Measurements from ENCODE around the gene UBE2L3. TPM values are rescaled to one million over a fixed set of nuclear protein-coding genes. Genes with fewer than 3 reads are reported as not detected.
"Not testable (repeated sequence)": the region's sequence is repeated elsewhere in the genome, so short reads cannot be mapped to it uniquely, and the experiment has no call there.

The UBE2L3 gene
- total RNA-seq, 1 donor from 2014 or later: 27.3 TPM

DNA sequence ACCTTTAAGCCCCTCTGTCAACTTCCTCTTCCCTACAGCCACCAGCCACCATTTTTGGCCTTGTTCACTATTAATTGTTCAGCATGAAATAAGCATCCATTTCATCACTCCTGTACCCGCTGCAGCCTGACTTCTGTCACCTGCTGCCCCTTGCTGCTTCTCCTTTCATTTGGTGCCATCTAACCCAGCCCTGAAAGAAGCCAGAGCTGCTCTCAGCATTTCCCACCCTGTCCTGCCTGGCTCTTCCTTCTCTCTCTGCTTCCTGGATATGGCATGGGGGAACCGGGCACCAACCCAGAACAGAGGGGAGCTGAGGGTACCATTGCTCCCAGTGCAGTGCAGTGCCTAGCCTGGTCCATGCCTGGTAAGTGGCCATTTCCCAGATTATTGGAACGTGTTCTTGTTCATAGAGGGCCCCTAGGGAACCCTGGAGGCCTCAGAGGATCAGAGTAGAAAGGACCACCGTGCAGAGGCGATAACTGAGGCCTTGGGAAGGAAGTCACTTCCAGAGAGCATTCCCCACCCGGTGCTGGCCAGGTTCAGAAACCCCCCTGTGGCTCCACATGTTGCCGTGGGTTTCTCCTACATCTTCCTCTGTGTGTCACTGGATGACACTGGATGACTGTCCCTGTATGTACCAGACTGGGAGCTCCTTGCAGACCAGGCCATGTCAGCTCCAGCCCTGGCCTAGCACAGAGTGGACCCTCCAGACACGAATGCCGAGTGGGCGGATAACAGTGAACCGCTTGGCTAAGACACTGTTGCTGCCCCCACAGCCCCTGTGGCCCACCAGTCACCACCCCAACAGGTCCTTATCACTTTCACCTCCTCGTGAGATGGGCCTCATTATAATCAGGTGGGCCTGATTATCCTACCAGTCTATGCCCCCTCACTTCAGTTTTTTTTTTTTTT is 57.6 kb downstream of the UBE2L3 start:
- DNase-seq (ENCODE audit: low spot score in 2 of 2) (no peak), FAIRE-seq (no peak)

DNA sequence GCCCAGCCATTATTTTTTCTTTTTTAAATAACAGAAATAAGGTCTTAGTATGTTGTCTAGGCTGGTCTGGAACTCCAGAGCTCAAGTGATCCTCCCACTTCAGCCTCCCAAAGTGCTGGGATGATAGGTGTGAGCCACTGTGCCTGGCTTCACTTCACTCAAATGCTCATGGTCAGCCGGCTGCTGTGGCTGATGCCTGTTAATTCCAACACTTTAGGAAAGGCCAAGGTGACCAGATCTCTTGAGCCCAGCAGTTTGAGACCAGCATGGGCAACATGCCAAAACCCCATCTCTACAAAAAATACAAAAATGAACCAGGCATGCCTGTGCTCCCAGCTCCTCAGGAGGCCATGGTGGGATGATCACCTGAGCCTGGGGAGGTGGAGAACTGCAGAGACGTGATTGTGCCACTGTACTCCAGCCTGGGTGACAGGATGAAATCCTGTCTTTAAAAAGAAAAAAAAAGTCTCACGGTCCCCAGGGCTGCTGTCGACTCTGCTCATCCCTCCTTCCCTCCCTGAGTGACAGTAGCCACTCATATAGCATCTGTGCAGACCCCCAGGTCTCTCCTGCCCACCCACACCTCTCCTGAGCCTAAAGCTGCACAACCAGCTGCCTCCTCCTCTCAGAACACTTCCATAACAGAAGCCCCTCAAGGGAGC is 58.7 kb downstream of the UBE2L3 start:
- FAIRE-seq (no peak), DNase-seq (ENCODE audit: low spot score in 2 of 2) (no peak)

DNA sequence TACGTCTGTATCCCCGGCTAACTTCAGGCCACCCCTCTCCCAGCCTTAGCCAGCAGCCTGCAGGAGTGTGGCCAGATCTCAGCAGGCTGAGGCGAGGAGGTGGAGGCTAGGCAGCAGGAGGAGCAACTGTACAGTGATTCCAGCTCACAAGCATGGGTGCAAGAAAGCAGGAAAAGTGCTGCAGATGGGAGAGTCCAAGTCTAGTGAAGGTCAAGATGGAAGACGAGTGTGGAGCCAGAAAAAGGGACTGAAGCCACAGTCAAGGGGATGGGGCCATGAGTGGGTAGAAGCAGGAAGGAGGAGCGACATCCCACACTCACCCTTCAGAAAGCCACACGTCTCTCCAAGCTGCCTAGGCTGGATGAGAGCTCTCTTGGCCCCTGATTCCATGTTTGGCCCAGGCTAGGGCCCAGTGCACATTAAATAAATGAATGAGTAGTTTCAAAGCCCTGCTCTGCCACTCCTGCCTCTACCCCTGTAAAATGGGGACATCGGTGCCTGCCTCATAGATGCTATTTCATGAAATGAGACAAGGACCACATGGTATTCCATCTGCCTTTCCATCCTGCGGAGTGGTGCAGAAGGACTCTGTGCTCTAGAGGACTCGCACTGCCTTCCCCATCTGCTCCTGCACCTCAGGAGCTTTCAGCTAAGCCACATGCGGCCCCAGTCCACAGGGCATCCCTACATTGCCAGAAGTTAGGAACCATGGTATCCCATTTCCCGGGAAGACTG is 59.4 kb downstream of the UBE2L3 start:
- no peak for FAIRE-seq
- DNase-seq (ENCODE audit: low spot score in 2 of 2): no peak

DNA sequence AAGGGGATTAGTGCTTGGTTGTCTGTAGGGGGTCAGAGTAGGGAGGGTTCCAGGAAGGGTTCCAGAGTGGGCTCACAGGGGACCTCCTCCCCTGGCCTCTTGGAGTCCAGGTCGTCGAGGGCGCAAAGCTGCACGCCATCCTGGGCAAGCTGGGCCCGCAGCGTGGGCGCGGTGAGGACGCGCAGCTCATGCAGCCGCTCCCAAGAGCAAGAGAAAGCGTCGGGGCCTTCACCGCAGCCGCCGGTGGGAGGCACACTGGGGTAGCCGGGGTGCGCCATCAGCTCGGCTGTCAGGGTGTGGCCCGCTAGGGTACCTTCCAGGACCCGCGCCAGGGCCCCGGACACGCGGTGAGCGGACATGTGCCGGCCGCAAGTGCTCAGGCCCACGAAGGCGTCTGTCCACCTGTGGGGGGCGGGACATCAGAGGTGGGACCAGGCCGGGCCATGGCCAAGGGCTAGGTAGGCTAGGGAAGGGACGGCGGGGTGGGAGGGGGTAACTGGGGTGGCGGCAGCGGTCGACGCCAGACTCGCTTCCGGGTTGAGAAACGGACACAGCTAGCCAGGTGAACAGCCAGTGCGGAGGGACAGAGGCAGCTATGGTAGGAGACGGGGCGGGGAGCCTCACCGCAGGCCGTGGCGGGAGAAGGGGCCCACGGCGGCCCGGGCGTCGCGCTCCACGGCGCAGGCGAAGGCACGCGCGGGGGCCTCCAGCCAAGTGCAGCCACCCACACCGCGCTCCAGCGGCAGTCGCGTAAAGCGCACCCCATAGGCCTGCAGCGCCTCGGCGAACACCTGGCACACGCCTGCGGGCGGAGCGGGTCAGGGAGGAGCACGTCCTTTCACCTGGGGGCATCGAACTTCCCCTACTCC is 61.1 kb downstream of the UBE2L3 start:
- DNase-seq (ENCODE audit: low spot score in 2 of 2) (no peak), FAIRE-seq (no peak)

DNA sequence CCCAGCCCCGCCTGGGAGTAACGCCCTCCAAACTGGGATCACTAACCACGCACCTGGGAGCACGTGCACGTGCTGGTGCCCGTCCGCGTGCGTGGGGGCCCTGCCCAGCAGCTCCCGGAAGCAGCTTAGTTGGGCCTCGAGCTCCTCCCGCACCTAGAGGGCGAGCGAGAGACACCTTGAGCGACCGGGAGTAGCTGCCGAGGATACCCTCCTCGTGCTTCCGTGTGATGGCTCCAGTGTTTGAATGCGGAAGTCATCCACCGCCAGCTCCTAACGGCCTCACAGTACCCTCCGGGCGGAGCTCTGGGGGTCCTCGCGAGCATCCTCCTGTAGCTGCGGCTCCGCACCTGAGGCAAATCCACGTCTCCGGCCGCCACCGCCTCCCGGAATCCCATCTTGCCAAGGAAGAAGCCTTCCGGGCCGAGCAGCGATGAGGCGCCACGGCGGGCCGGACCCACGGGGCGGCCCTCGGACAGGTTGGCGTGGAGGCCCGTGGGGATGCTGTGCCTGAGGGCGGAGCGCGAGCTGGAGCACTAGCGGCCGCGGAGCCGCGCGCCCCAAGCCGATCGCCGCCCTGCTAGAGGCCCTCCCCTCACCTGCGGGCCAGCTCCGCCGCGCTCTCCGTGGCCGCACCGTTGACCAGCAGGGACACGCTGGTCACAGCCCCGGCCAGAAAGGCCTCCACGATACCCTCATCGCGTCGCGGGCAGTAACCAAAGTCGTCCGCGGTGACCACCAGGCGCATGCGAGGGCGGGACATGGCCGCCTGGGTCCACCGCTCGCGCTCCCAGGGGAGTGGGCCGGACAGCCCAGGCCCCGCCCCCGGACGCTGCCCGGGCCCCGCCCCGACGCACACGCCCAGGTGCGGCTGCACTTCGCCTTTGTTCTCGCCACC is 62.0 kb downstream of the UBE2L3 start, which contains the start of gene YDJC:
YDJC (minus strand) TSS at position 768 of the 895 bp plus-strand sequence; CDS start at position 760, 8 bp downstream.
- DNase-seq (ENCODE audit: low spot score in 2 of 2): peak; percentile 90 to 95
- FAIRE-seq: no peak

DNA sequence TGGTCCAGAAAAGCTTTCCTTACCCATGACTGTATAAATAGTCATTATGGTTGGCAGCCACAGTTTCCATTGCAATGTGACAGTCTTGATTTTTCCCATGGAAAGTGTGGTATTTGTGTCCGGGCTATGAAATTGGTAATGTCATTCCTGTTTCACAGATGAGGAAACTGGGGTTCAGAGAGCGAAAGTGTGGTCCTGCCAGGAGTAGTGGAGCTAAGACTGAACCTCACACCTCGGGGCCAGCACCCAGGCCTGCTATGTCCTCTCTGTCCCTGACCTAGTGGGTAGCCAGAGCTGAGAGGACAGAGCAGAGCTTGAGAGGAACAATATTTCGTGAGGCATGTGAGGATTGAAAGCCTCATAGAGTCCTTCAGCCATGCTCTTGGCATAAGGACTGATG is 63.5 kb downstream of the UBE2L3 start:
- no peak for FAIRE-seq

DNA sequence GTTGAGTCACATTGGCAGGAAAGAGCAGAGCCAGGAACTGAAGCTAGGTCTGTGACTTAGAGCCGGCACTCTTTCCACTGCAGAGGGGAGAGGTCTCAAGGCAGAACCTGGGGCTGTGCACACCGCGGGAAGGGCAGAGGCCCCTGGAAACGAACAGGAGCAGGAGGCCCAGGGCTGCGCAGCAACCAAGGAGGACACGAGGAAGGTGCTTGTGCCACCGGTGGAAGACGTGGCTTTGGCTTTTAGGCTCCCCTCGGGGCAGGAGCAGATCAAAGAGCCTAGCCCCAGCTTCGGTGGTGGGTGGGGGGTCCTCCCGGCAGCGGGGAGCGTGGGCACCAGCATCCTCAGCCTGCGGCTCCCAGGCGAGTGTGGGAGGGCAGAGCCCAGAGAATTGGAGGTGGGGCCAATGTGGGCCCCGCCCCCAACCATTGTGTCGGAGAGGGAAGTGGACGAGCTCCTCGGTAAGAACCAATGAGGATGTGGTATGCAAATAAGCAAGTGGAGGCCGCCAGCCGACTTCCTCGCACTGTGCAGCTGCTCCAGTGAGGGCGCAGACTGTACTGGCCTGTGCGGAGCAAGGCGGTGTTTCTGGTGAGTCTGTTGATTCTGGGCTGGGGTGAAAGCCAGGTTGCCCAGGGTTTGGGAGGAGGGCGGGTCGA is 64.9 kb downstream of the UBE2L3 start, which contains the start of gene CCDC116:
CCDC116 (plus strand) TSS at position 524 of the 659 bp plus-strand sequence. CDS start 422 bp downstream, outside the sequence.
- FAIRE-seq (no peak), DNase-seq (ENCODE audit: low spot score in 2 of 2) (peak in 1 of 2 donors; percentile 17)

More for the DNA sequence above, 63.5 kb downstream of the UBE2L3 start:
- no peak for DNase-seq (ENCODE audit: low spot score in 2 of 2)

DNA sequence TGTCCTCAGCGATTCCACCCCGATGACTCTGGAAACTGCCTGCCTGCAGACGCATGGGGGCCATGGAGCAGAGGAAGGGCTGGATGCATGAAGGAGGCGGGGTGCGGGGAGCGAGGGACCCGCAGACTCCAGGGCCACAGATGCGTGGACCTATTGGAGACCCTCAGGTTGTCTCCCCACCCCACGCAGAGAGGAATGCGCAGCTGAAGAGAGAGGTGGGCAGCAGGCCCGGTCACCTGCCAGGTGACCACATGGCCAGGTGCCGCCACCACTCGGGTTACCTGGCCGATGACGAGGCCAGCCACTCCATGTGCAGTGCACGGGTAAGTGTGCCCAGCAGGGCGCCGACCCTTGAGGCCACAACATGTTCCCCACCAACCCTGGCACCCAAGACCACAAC is 65.4 kb downstream of the UBE2L3 start:
- FAIRE-seq (no peak), DNase-seq (ENCODE audit: low spot score in 2 of 2) (peak in 1 of 2 donors; percentile 5)

DNA sequence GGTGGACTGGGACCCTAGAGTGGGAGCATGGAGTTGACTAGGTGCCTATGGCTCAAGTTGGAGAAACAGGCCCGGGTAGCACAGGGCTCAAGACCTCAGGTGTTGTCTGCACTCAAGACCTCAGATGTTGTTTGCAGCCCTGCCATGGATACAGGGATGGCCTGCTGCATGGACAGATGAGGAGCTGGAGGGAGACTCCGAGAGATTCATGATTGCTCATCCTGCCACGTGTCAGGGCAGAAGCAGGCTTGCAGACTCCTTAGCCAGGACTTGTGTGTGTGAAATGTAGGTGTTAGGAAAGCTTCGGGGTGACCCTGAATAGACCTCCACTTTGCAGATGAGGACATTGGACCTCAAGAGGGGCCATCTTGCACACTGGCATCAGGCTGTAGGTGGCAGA is 66.0 kb downstream of the UBE2L3 start:
- FAIRE-seq: no peak

DNA sequence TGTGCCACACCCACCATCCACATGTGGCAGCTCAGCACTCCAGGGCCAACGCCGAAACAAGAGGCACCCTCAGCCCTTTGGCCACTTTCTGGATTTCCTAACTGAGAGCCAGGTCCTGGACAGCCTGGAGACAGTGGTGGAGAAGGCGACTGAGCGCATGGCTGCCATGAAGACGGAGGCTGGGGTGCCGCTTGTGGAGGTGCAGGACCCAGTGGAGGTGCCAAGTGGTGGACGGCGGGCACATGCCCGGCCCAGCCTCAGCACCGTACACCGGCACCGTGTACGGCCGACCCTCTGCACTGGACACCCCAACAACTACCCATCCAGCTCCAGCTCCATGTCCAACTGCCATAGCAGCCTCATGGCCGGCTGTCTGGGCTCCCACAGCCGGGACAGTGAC is 66.6 kb downstream of the UBE2L3 start:
- no peak for FAIRE-seq

More for the DNA sequence above, 66.0 kb downstream of the UBE2L3 start:
- peak in 1 of 2 donors; percentile 8 for DNase-seq (ENCODE audit: low spot score in 2 of 2)

DNA sequence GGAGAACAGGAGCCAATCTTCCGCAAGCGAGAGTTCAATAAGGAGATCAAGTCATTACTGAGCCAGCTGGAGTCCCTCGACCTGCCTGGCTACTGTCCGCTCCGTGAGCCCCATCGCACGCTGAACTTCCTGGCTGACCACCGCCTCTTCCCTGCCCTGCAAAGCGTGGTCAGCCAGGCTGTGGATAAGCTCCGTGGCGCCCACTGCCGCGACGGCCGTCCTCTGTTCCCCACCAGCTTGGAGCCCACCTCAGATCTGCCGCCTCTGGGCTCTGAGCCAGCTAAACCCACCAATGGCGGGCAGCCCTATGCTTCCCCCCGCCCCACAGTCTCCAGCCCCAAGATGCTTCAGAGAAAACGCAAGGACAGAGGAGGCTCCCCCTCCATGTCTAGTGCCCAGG is 67.3 kb downstream of the UBE2L3 start:
- DNase-seq (ENCODE audit: low spot score in 2 of 2) (no peak), FAIRE-seq (no peak)

More for the DNA sequence above, 66.6 kb downstream of the UBE2L3 start:
- peak in 1 of 2 donors; percentile 10 for DNase-seq (ENCODE audit: low spot score in 2 of 2)

DNA sequence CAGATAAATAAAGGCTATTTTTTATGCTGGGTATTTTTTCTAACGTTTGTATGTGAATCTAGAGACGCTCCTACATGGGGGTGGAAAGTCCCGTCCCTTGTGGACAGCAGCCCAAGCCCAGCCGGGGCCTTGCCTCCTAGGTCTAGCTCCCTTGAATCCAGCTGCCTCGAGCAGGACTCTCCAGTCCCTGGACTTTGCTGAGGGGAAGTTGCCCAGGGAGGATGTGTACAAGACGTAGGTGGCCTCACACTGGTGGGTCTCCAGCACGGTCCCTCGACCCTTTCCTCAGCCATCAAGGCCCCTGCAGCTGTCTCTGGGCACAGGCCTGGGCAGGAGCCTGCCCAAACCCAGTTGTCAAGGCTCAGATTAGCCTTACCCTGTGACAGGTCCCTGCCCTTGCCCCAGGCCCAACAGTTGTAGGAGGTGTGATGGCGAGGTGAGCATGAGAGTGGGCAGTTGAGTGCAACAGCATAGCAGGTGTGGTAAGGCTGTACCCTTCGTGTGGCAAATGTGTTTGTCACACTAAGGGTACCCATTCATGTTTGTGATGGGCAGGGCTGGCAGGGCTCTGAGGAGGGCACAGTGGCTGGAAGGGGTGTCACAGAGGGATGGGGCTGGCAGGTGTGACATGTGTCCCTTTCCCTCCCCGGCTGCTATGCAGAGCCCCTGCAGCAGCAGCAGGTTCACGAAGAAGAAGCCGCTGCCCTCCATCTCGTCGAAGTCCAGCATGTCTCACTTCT is 68.4 kb downstream of the UBE2L3 start:
- peak in 1 of 2 donors; percentile 11 for DNase-seq (ENCODE audit: low spot score in 2 of 2)
- FAIRE-seq: no peak

DNA sequence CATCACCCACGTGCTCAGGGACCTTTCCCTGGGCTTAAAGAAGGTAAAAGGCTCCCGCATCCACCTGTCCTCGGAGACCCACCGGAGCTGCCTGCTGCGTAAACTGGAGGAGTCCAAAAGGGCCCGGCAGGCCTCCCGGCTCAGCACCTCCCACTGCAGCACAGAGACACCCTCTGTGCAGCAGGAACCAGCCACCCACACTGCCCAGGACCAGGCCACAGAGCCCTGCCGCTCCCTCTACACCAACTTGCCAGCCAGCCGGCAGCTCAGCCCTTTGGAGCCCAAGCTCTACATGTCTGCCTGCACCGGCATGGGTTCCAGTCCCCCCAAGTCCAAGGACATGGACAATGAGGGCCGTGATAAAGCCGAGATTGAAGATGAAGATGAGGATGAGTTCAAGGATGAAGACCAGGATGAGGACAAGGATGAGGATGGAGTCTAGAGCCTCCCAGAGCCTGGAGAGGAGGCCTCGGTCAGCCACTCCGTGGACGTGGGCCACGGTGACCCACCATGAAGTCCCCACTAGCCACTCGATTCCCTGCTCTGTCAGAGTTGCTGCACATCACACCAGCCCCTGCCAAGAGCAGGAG is 69.2 kb downstream of the UBE2L3 start:
- no peak for FAIRE-seq

DNA sequence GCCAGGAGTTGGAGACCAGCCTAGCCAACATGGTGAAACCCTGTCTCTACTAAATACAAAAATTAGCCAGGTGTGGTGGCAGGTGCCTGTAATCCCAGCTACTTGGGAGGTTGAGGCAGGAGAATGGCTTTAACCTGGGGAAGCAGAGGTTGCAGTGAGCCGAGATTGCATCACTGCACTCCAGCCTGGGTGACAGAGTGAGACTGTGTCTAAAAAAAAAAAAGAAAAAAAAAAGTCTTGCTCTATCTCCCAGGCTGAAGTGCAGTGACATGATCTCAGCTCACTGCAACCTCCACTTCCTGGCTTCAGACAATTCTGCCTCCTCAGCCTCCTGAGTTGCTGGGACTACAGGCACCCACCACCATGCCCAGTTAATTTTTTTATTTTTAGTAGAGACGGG is 69.9 kb downstream of the UBE2L3 start:
- DNase-seq (ENCODE audit: low spot score in 2 of 2); FAIRE-seq: not testable (repeated sequence)

More for the DNA sequence above, 69.2 kb downstream of the UBE2L3 start:
- DNase-seq (ENCODE audit: low spot score in 2 of 2): no peak

DNA sequence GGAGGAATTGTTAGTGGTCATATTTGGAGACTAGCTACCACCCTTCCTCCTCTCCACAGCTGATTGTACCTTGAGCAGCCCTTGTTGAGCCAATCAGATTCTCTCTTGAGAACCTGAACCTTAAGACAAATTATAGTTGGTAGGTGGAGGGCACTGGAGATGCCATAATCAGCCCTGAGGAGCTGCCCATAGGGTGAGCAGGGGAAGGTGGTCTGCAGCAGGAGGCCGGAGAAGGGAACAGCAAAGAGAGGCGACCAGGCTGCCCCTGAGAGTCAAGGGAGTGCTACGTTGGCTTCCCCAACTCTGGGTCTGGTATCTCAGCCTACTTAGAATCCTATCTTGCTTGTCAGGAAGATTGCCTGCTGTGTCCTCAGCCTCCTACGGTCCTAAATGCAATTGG is 71.8 kb downstream of the UBE2L3 start:
- DNase-seq (ENCODE audit: low spot score in 2 of 2) (no peak), FAIRE-seq (no peak)

DNA sequence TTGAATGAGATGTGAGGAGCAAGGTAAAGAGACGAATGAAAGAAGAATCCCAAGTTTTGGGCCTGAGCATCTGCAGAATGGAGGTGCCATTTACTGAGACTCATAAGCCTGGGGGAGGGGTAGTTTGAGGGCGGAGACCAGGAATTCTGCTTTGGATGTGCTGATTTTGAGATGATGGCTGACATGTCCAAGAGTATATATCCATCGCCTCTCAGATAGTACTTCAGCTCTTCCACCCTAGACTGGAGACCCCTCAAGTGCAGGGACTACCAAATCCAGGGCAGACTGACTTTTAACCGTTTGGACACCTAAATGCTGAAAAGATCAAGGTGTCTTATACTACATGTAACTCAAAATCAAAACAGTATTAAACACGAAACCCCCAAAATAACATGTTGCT is 73.3 kb downstream of the UBE2L3 start:
- DNase-seq (ENCODE audit: low spot score in 2 of 2) (no peak), FAIRE-seq (no peak)

DNA sequence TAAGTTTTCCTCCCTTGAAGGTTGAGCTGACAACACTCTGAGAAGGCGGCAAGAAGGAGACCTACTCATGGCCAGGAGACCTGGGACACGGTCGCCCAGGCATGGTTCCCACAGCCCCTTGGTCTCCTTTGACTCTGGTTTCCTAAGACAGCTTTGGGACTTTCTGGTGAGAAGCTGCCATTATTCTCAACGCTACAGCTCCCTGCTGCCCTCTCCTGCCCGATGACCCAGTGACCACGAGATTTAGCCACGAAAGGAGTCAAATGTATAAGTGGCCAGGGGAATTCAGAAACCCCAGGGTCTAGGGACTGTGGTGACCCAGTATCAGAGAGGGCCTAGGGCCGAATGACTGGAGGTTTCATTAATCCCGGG is 73.9 kb downstream of the UBE2L3 start:
- no peak for FAIRE-seq
- no peak for DNase-seq (ENCODE audit: low spot score in 2 of 2)

All from frontal cortex (tissue), 4 donors.